Neural cell (in vitro differentiated cells): ENCODE measurements around the gene MAP4K4. TPM values are rescaled to one million over a fixed set of nuclear protein-coding genes. Genes with fewer than 3 reads are reported as not detected.

ENCODE experiments used
- H2AFZ ChIP-seq: fragments of 200-600, 300-800 bp; sonication (generic), shearing (Covaris generic); 2 replicates; pipeline ENCODE4 v1.6.0; 2014; ENCODE audit warnings: low read depth, mild to moderate bottlenecking, antibody characterized with exemption, low read length, moderate library complexity
- H3F3A ChIP-seq: fragments of 200-600 bp; shearing (Covaris generic); 2 replicates; pipeline ENCODE4 v1.6.1; 2016; ENCODE audit warnings: mild to moderate bottlenecking, moderate library complexity, mixed read lengths, antibody characterized with exemption, low read length; ENCODE audit not compliant: insufficient read depth, poor library complexity, severe bottlenecking
- H3K27ac ChIP-seq: fragments of 200-600, 300-800 bp; sonication (generic), shearing (Covaris generic); 2 replicates; pipeline ENCODE4 v1.5.1; 2014; ENCODE audit warnings: mild to moderate bottlenecking, low read length, moderate library complexity
- H3K27me3 ChIP-seq: fragments of 300-800, 200-600 bp; sonication (generic), shearing (Covaris generic); 2 replicates; pipeline ENCODE4 v1.6.0; 2014; ENCODE audit warnings: mild to moderate bottlenecking, low read depth, low read length, moderate library complexity; ENCODE audit not compliant: insufficient read depth
- H3K36me3 ChIP-seq: fragments of 300-800, 200-600 bp; sonication (generic), shearing (Covaris generic); 2 replicates; pipeline ENCODE4 v1.5.1; 2014; ENCODE audit warnings: mild to moderate bottlenecking, antibody characterized with exemption, low read length, moderate library complexity; ENCODE audit not compliant: insufficient read depth
- H3K4me2 ChIP-seq: fragments of 300-800, 200-600 bp; sonication (generic), shearing (Covaris generic); 2 replicates; pipeline ENCODE4 v1.6.0; 2014; ENCODE audit warnings: mild to moderate bottlenecking, low read length
- H3K4me3 ChIP-seq: fragments of 300-800, 200-600 bp; sonication (generic), shearing (Covaris generic); 2 replicates; pipeline ENCODE4 v1.5.1; 2014; ENCODE audit warnings: mild to moderate bottlenecking, low read length, moderate library complexity
- H3K79me2 ChIP-seq: fragments of 200-600 bp; shearing (Covaris generic); replicated peaks from 2 replicates; pipeline ENCODE4 v1.6.0; 2014; ENCODE audit warnings: mild to moderate bottlenecking, low read length, moderate library complexity; ENCODE audit not compliant: insufficient read depth
- H3K9ac ChIP-seq: fragments of 300-800, 200-600 bp; sonication (generic), shearing (Covaris generic); 2 replicates; pipeline ENCODE4 v1.6.1; 2016; ENCODE audit warnings: mild to moderate bottlenecking, low read length, mixed read lengths
- H3K9me2 ChIP-seq: fragments of 200-600 bp; shearing (Covaris generic); 2 replicates; pipeline ENCODE4 v1.6.1; 2016; ENCODE audit warnings: mild to moderate bottlenecking, low read length, mixed read lengths; ENCODE audit not compliant: insufficient read depth
- H3K9me3 ChIP-seq: fragments of 200-600, 300-800 bp; sonication (generic), shearing (Covaris generic); 2 replicates; pipeline ENCODE4 v1.6.1; 2016; ENCODE audit warnings: mild to moderate bottlenecking, mixed run types, low read length, moderate library complexity, mixed read lengths
- H4K20me1 ChIP-seq: fragments of 200-600 bp; shearing (Covaris generic); 2 replicates; pipeline ENCODE4 v1.6.1; 2016; ENCODE audit warnings: mild to moderate bottlenecking, mixed run types; ENCODE audit not compliant: insufficient read depth
- EP300 ChIP-seq: fragments of 450-650 bp; conservative IDR thresholded peaks from 2 replicates; pipeline ENCODE4 v1.6.1; 2014; ENCODE audit warnings: antibody characterized with exemption, mild to moderate bottlenecking, moderate library complexity; ENCODE audit not compliant: poor library complexity, severe bottlenecking
- EZH2 ChIP-seq: fragments of 200-600, 300-800 bp; shearing (Covaris generic), sonication (generic); IDR thresholded peaks from 2 replicates; pipeline ENCODE4 v1.6.1; 2014; ENCODE audit warnings: antibody characterized with exemption, low read length, borderline replicate concordance, mild to moderate bottlenecking; ENCODE audit not compliant: insufficient read depth, poor library complexity, severe bottlenecking
- MXI1 ChIP-seq: fragments of 450-650 bp; conservative IDR thresholded peaks from 2 replicates; pipeline ENCODE4 v1.6.1; 2014; ENCODE audit warnings: antibody characterized with exemption, mild to moderate bottlenecking; ENCODE audit not compliant: poor library complexity, severe bottlenecking
- POLR2AphosphoS5 ChIP-seq: IDR thresholded peaks from 2 replicates; pipeline ENCODE4 v1.6.1; 2012
- RAD21 ChIP-seq: fragments of 450-650 bp; conservative IDR thresholded peaks from 2 replicates; pipeline ENCODE4 v1.6.1; 2014; ENCODE audit warnings: antibody characterized with exemption, mild to moderate bottlenecking, moderate library complexity
- SMC3 ChIP-seq: fragments of 450-650 bp; conservative IDR thresholded peaks from 2 replicates; pipeline ENCODE4 v1.6.1; 2014; ENCODE audit warnings: antibody characterized with exemption, mild to moderate bottlenecking, moderate library complexity; ENCODE audit not compliant: poor library complexity
- TAF1 ChIP-seq: IDR thresholded peaks from 2 replicates; pipeline ENCODE4 v1.6.1; 2012; ENCODE audit warnings: low read depth
- polyA plus RNA-seq: library from polyadenylated mRNA; depleted of rRNA; stranded (reverse); fragments of >200 nt; gene quantifications from 2 replicates; pipeline ENCODE4 v1.2.3, GENCODE V29; 2014
- TF ChIP-seq, protein P1 (sequence below): fragments of 450-650 bp; IDR thresholded peaks from 2 replicates; pipeline ENCODE4 v1.5.1; 2014; ENCODE audit warnings: antibody characterized with exemption, mild to moderate bottlenecking, moderate library complexity; ENCODE audit not compliant: poor library complexity, severe bottlenecking
- TF ChIP-seq, protein P2 (sequence below): IDR thresholded peaks from 2 replicates; pipeline ENCODE4 v1.6.1; 2012; ENCODE audit warnings: borderline replicate concordance

Gene MAP4K4
- polyA plus RNA-seq, 1 donor from 2014 or later: 125 TPM

DNA sequence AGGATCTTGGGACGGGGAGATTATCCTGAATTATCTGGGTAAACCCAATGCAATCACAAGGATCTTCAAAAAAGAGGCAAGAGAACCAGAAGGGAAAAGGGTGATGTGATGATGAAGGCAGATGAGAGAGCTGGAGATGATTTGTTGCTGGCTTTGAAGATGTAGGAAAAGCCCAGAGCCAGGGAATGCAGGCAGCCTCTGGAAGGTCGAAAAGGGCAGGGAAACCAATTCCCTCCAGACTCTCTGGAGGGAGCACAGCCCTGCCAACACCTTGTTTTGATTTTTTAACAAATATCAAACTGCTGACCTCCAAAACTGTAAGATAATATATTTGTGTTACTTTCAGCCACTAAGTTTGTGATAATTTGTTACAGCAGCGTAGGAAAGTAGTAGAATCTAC, 245.3 kb downstream of the MAP4K4 start:
- Histone ChIP-seq H3K27me3 (no peaks in the 10 kb centered on the region), H3K36me3 (no peaks in the 10 kb centered on the region), H3K27ac (no peak overlapping the region), H3K9me3 (no peaks in the 10 kb centered on the region), H3K79me2 (no peaks in the 10 kb centered on the region), H3K4me2 (no peak overlapping the region), H3K4me3 (no peak overlapping the region), H3F3A (no peaks in the 10 kb centered on the region), H3K9ac (no peak overlapping the region), H2AFZ (no peak overlapping the region), H3K9me2 (no peaks in the 10 kb centered on the region), H4K20me1 (no peaks in the 10 kb centered on the region)
- TF ChIP-seq MXI1 (no peak), SMC3 (no peak), POLR2AphosphoS5 (no peak), EP300 (no peak), TAF1 (no peak), RAD21 (no peak), EZH2 (no peak)
- TF ChIP-seq, protein P1, sequence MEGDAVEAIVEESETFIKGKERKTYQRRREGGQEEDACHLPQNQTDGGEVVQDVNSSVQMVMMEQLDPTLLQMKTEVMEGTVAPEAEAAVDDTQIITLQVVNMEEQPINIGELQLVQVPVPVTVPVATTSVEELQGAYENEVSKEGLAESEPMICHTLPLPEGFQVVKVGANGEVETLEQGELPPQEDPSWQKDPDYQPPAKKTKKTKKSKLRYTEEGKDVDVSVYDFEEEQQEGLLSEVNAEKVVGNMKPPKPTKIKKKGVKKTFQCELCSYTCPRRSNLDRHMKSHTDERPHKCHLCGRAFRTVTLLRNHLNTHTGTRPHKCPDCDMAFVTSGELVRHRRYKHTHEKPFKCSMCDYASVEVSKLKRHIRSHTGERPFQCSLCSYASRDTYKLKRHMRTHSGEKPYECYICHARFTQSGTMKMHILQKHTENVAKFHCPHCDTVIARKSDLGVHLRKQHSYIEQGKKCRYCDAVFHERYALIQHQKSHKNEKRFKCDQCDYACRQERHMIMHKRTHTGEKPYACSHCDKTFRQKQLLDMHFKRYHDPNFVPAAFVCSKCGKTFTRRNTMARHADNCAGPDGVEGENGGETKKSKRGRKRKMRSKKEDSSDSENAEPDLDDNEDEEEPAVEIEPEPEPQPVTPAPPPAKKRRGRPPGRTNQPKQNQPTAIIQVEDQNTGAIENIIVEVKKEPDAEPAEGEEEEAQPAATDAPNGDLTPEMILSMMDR: no peak
- TF ChIP-seq, protein P2, sequence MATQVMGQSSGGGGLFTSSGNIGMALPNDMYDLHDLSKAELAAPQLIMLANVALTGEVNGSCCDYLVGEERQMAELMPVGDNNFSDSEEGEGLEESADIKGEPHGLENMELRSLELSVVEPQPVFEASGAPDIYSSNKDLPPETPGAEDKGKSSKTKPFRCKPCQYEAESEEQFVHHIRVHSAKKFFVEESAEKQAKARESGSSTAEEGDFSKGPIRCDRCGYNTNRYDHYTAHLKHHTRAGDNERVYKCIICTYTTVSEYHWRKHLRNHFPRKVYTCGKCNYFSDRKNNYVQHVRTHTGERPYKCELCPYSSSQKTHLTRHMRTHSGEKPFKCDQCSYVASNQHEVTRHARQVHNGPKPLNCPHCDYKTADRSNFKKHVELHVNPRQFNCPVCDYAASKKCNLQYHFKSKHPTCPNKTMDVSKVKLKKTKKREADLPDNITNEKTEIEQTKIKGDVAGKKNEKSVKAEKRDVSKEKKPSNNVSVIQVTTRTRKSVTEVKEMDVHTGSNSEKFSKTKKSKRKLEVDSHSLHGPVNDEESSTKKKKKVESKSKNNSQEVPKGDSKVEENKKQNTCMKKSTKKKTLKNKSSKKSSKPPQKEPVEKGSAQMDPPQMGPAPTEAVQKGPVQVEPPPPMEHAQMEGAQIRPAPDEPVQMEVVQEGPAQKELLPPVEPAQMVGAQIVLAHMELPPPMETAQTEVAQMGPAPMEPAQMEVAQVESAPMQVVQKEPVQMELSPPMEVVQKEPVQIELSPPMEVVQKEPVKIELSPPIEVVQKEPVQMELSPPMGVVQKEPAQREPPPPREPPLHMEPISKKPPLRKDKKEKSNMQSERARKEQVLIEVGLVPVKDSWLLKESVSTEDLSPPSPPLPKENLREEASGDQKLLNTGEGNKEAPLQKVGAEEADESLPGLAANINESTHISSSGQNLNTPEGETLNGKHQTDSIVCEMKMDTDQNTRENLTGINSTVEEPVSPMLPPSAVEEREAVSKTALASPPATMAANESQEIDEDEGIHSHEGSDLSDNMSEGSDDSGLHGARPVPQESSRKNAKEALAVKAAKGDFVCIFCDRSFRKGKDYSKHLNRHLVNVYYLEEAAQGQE: no peak

Other genes with a start within 250 kb of the MAP4K4 start
- not detected in 2 replicates for gene RFX8, start 222.6 kb upstream of the MAP4K4 start, polyA plus RNA-seq